ENCODE measurements around the gene CLEC2A. TPM values are rescaled to one million over a fixed set of nuclear protein-coding genes. Genes with fewer than 3 reads are reported as not detected.

The CLEC2A gene
- total RNA-seq, 6 experiments from 2014 or later: not detected

DNA sequence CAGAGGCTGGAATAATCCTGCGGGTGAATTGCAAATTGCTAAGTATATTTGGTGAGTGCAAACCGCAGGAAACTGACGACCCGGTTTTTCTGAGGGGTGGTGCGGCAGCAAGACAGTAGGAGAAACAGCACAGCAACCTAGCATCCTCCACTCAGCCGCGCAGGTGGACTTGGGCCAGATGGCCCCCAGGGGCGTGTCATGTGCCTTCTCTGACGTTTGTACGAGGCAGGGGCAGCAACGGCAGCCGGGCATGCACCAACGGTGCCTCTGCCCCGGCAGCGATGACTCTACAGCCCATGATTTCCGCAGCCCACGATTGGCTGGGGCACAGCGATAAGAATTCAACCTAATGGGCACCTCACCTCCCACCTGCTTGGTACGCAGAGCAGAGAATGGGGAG lies 11.1 kb upstream of the CLEC2A start:
- no peak for DNase-seq
- Mint-ChIP-seq H3K4me3 (no peak overlapping the region), H3K36me3 (ENCODE audit: low read depth) (no peaks in the 10 kb centered on the region), H3K9me3 (no peaks in the 10 kb centered on the region), H3K4me1 (ENCODE audit: low read depth) (no peaks in the 10 kb centered on the region), H3K27ac (no peak overlapping the region), H3K27me3 (ENCODE audit: insufficient read depth) (peaks cover 15% of the 10 kb centered on the region)
- TF ChIP-seq, protein P1, sequence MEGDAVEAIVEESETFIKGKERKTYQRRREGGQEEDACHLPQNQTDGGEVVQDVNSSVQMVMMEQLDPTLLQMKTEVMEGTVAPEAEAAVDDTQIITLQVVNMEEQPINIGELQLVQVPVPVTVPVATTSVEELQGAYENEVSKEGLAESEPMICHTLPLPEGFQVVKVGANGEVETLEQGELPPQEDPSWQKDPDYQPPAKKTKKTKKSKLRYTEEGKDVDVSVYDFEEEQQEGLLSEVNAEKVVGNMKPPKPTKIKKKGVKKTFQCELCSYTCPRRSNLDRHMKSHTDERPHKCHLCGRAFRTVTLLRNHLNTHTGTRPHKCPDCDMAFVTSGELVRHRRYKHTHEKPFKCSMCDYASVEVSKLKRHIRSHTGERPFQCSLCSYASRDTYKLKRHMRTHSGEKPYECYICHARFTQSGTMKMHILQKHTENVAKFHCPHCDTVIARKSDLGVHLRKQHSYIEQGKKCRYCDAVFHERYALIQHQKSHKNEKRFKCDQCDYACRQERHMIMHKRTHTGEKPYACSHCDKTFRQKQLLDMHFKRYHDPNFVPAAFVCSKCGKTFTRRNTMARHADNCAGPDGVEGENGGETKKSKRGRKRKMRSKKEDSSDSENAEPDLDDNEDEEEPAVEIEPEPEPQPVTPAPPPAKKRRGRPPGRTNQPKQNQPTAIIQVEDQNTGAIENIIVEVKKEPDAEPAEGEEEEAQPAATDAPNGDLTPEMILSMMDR (IDR thresholded peaks at IDR 0.05): no peak

DNA sequence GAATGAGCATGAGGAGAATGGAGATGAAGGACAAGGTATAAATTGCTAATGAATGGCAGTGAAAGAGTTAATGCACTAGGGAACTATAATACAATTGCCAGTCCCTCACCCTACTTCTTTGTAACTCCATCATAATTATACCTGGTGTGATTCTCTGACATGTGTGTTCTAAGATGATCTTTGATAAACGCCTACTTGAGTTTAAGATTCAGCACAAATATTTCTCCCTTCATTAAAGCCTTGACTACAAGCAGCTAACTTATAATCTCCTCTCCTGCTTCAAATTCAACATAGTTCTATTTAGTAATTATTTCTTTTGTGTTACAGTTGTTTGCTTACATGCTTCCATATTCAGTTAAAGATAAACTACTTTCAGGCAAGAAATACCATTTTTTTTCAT lies 9.7 kb upstream of the CLEC2A start:
- H3K4me1 Mint-ChIP-seq (ENCODE audit: low read depth): peaks cover under 1% of the 10 kb centered on the region; the same call in 1 of the 2 replicates
- no peak for DNase-seq
- no peaks in the 10 kb centered on the region for H3K9me3 Mint-ChIP-seq
- TF ChIP-seq, protein P1 (IDR thresholded peaks at IDR 0.05): no peak
- H3K4me3 Mint-ChIP-seq: no peak overlapping the region
- H3K36me3 Mint-ChIP-seq (ENCODE audit: low read depth): no peaks in the 10 kb centered on the region
- peaks cover 15% of the 10 kb centered on the region for H3K27me3 Mint-ChIP-seq (ENCODE audit: insufficient read depth)
- no peak overlapping the region for H3K27ac Mint-ChIP-seq

DNA sequence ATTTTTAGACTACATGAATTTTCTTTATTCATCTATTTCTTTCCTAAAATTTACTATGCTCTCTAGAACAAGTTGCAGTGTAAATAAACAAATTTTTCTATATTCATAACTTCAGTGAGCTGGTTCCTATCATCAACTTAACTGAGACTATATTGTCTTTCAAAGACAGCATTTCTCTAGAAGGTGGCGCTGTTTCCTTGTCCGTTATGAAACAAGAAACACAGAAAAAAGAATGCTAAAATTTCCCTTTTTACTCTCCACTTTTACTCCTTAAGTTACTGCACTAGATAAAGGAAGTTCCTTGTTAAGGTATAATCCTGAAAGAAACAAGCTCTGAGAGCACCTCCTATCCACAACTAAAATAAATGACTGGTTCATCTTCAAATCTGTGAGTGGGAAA lies 8.2 kb upstream of the CLEC2A start:
- Mint-ChIP-seq H3K27ac (no peak overlapping the region), H3K9me3 (no peaks in the 10 kb centered on the region), H3K4me3 (no peak overlapping the region), H3K4me1 (ENCODE audit: low read depth) (peaks cover 6% of the 10 kb centered on the region; the same call in 1 of the 2 replicates), H3K36me3 (ENCODE audit: low read depth) (no peaks in the 10 kb centered on the region), H3K27me3 (ENCODE audit: insufficient read depth) (peaks cover 15% of the 10 kb centered on the region)
- DNase-seq: peak; percentile 16
- TF ChIP-seq, protein P1 (IDR thresholded peaks at IDR 0.05): peak; percentile 75

DNA sequence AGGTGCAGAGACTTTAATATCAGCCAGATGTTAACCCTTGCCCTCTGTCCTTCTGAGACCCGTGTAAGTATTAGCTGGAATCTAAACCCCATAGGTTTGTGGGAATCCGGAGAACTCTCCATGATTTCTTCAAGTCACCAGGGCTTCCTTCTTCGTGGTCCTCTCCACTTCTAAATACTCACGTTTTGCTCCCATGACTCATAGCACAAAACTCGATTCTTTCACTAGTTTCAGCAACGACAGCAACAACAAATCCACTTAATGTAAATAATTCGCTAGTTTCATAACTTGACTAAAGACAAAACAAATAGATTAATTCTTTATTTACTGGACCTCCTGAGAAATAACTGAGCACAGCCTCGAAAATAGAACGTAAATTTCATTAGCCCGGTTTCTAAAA lies 4.4 kb upstream of the CLEC2A start:
- Mint-ChIP-seq H3K4me3 (peak overlapping the region; percentile 44; the same call in 1 of the 2 replicates), H3K27me3 (ENCODE audit: insufficient read depth) (peaks cover 12% of the 10 kb centered on the region), H3K36me3 (ENCODE audit: low read depth) (no peaks in the 10 kb centered on the region), H3K27ac (no peak overlapping the region), H3K9me3 (no peaks in the 10 kb centered on the region), H3K4me1 (ENCODE audit: low read depth) (peaks cover 6% of the 10 kb centered on the region; the same call in 1 of the 2 replicates)
- no peak for DNase-seq
- TF ChIP-seq, protein P1 (IDR thresholded peaks at IDR 0.05): no peak

DNA sequence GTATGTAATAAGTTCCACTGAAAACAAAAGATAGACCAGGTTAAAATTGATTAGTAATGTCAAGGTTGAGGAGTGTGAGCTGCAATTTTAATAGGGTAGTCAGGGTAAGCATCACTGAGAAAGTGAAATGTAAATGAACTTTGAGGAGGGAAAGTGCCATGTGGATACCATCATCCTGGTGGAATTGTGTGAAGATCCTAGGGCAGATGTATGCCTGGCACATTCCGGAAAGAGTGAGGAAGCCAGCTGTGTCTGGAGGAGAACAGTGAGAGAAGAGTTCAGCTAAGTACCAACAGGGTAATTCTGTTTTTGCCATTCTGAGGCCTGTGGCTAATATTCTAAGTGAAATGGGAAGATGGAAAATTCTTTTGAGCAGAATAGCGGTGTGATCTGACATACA lies 2.9 kb upstream of the CLEC2A start:
- Mint-ChIP-seq H3K9me3 (no peaks in the 10 kb centered on the region), H3K4me3 (no peak overlapping the region), H3K27ac (no peak overlapping the region), H3K36me3 (ENCODE audit: low read depth) (no peaks in the 10 kb centered on the region), H3K4me1 (ENCODE audit: low read depth) (peaks cover 6% of the 10 kb centered on the region; the same call in 1 of the 2 replicates), H3K27me3 (ENCODE audit: insufficient read depth) (peaks cover 12% of the 10 kb centered on the region)
- TF ChIP-seq, protein P1 (IDR thresholded peaks at IDR 0.05): no peak
- DNase-seq: no peak

DNA sequence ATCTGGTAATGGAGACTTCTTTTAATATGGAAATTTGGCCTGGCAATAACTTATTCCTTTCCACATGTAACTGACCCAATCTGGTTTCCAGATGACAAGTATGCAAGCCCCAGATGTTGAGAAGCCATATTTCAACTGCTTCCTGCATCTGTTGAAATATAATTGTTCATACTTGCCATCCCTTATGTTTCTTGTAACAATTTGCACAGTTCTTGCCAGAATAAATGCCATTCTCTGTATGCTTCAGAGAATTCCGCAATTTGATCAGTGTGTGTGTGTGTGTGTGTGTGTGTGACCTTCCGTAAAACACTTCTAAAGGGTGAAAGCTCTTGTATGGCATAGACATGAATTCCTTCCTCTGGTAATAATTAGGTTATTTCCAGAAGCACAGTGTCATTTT lies 1.8 kb upstream of the CLEC2A start:
- H3K36me3 Mint-ChIP-seq (ENCODE audit: low read depth): no peaks in the 10 kb centered on the region
- TF ChIP-seq, protein P1 (IDR thresholded peaks at IDR 0.05): no peak
- peaks cover 12% of the 10 kb centered on the region for H3K27me3 Mint-ChIP-seq (ENCODE audit: insufficient read depth)
- H3K9me3 Mint-ChIP-seq: no peaks in the 10 kb centered on the region
- peaks cover 6% of the 10 kb centered on the region; the same call in 1 of the 2 replicates for H3K4me1 Mint-ChIP-seq (ENCODE audit: low read depth)
- no peak overlapping the region for H3K27ac Mint-ChIP-seq
- no peak overlapping the region for H3K4me3 Mint-ChIP-seq
- DNase-seq: no peak

Measured in HFFc6 (cell line).